GM12878 (cell line): ENCODE measurements around the gene ACSM4. TPM values are rescaled to one million over a fixed set of nuclear protein-coding genes. Genes with fewer than 3 reads are reported as not detected.

ENCODE experiments used
- ATAC-seq: fragments of 200-7000 bp; cut with Tn5 transposase; 3 replicates; pipeline ENCODE4 v1.9.1; 2020; ENCODE audit warnings: mild to moderate bottlenecking, moderate library complexity
- BruUV-seq: library from RNA; stranded (reverse); fragments of 400-500 nt; replicated peaks from 2 replicates; lab custom pipeline; 2021; lab: Mats Ljungman, UMichigan
- CTCF ChIA-PET: fragments of 300-600 bp; sonication (Branson Sonifier 250); formaldehyde crosslinking; extraction: SDS; loops from one replicate; lab custom pipeline; 2021; ENCODE audit warnings: inconsistent platforms; lab: Yijun Ruan, JAX
- POLR2A ChIA-PET: fragments of 350-600 bp; formaldehyde crosslinking; extraction: SDS; loops from one replicate; lab custom pipeline; 2021; ENCODE audit warnings: inconsistent platforms; lab: Charles Lee
- RAD21 ChIA-PET: fragments of 300-600 bp; sonication (Branson Sonifier 250); formaldehyde crosslinking; loops from one replicate; lab custom pipeline; 2023; ENCODE audit warnings: antibody characterized with exemption; ENCODE audit not compliant: unreplicated experiment; lab: Charles Lee
- SMC1A ChIA-PET: fragments of 300-600 bp; sonication (Branson Sonifier 250); formaldehyde crosslinking; loops from one replicate; lab custom pipeline; 2023; ENCODE audit not compliant: unreplicated experiment, uncharacterized antibody; lab: Charles Lee
- DNase-seq: peaks from one replicate; pipeline ENCODE4 v3.0.0-alpha.2; 2011; ENCODE audit warnings: low read depth, low spot score
- FAIRE-seq: peaks from 3 replicates; lab custom pipeline; 2011; peaks lifted over from hg19 to GRCh38; lab: Jason Lieb, UNC
- H2AFZ ChIP-seq: 2 replicates; pipeline ENCODE4 v1.6.0; 2011; ENCODE audit warnings: low read depth, low read length, control low read depth; ENCODE audit not compliant: control insufficient read depth
- H3K27ac ChIP-seq: 2 replicates; pipeline ENCODE4 v1.5.1; 2011; ENCODE audit warnings: control low read depth; ENCODE audit not compliant: control insufficient read depth, insufficient read depth
- H3K27me3 ChIP-seq, 2 experiments: replicated peaks in 1 of 2; 2 replicates each; pipeline versions ENCODE4 v1.6.0 to v1.6.1; 2011; ENCODE audit warnings: low read length in 1 of 2; ENCODE audit not compliant: control insufficient read depth in 2 of 2, insufficient read depth in 2 of 2
- H3K36me3 ChIP-seq, 2 experiments: 2 replicates each; pipeline ENCODE4 v1.5.1; 2011; ENCODE audit warnings: low read length in 1 of 2; ENCODE audit not compliant: control insufficient read depth in 2 of 2, insufficient read depth in 2 of 2
- H3K4me1 ChIP-seq: 2 replicates; pipeline ENCODE4 v1.6.1; 2011; ENCODE audit warnings: mild to moderate bottlenecking, low read length, moderate library complexity, mixed read lengths; ENCODE audit not compliant: control insufficient read depth, insufficient read depth
- H3K4me2 ChIP-seq: 2 replicates; pipeline ENCODE4 v1.6.0; 2011; ENCODE audit warnings: control low read depth; ENCODE audit not compliant: control insufficient read depth, insufficient read depth
- H3K4me3 ChIP-seq: fragments of 200-600 bp; sonication (generic); 2 replicates; pipeline ENCODE4 v1.5.1; 2016
- H3K79me2 ChIP-seq: 2 replicates; pipeline ENCODE4 v1.6.0; 2011; ENCODE audit warnings: low read length; ENCODE audit not compliant: control insufficient read depth, insufficient read depth
- H3K9ac ChIP-seq: 2 replicates; pipeline ENCODE4 v1.8.0; 2011; ENCODE audit warnings: low read length, control low read depth, mixed read lengths; ENCODE audit not compliant: control insufficient read depth, insufficient read depth
- H3K9me3 ChIP-seq: replicated peaks from 3 replicates; pipeline ENCODE4 v1.5.1; 2011; ENCODE audit warnings: mild to moderate bottlenecking, low read length; ENCODE audit not compliant: control insufficient read depth, insufficient read depth
- H4K20me1 ChIP-seq: 2 replicates; pipeline ENCODE4 v1.6.0; 2011; ENCODE audit not compliant: control insufficient read depth, insufficient read depth
- EZH2 ChIP-seq: IDR thresholded peaks from 2 replicates; pipeline ENCODE4 v1.6.1; 2012; ENCODE audit warnings: low read depth, mild to moderate bottlenecking, control low read depth, inconsistent platforms, low read length, borderline replicate concordance; ENCODE audit not compliant: control insufficient read depth
- FOXK2 ChIP-seq: fragments of 450-650 bp; IDR thresholded peaks from 2 replicates; pipeline ENCODE4 v1.6.1; 2017; ENCODE audit warnings: mild to moderate bottlenecking, moderate library complexity
- HDAC6 ChIP-seq: fragments of 200-600 bp; sonication (generic); IDR thresholded peaks from one replicate; pipeline ENCODE4 v1.8.0; 2017; ENCODE audit warnings: antibody characterized with exemption; ENCODE audit not compliant: unreplicated experiment
- NFYA ChIP-seq: IDR thresholded peaks from 2 replicates; pipeline ENCODE4 v1.6.1; 2011; ENCODE audit warnings: low read depth, mild to moderate bottlenecking, low read length, improper control_type of control experiment, borderline replicate concordance
- NFYB ChIP-seq: IDR thresholded peaks from 2 replicates; pipeline ENCODE4 v1.6.1; 2011; ENCODE audit warnings: low read depth, mild to moderate bottlenecking, low read length, improper control_type of control experiment, moderate library complexity; ENCODE audit not compliant: insufficient read depth
- NR2C1 ChIP-seq: fragments of 450-650 bp; IDR thresholded peaks from 2 replicates; pipeline ENCODE4 v1.6.1; 2017; ENCODE audit warnings: antibody characterized with exemption, mild to moderate bottlenecking, moderate library complexity
- NR2F1 ChIP-seq: fragments of 450-650 bp; conservative IDR thresholded peaks from 2 replicates; pipeline ENCODE4 v1.6.1; 2017; ENCODE audit warnings: mild to moderate bottlenecking
- RBBP5 ChIP-seq: fragments of 200-600 bp; sonication (generic); conservative IDR thresholded peaks from 2 replicates; pipeline ENCODE4 v1.6.1; 2016
- SUZ12 ChIP-seq: fragments of 200-600 bp; sonication (generic); IDR thresholded peaks from one replicate; pipeline ENCODE4 v1.6.1; 2018; ENCODE audit warnings: antibody characterized with exemption, mild to moderate bottlenecking; ENCODE audit not compliant: unreplicated experiment
- ZBTB11 ChIP-seq: fragments of 450-650 bp; formaldehyde crosslinking; IDR thresholded peaks from 2 replicates; pipeline ENCODE4 v1.5.0; 2022; ENCODE audit warnings: mild to moderate bottlenecking, missing genetic modification characterization
- WGBS: methylation state at CpG from one replicate; pipeline ENCODE4 v1.1.6; 2016; ENCODE audit warnings: low lambda C conversion rate; ENCODE audit not compliant: insufficient replicate concordance, insufficient coverage; ENCODE audit errors: missing lambda C conversion rate; 5-methylcytosine and 5-hydroxymethylcytosine counted together
- in situ Hi-C: fragments of 300-500 bp; cut with MboI; formaldehyde crosslinking; loops from 9 replicates; pipeline ENCODE4 v1.14.3; 2018; ENCODE audit warnings: mixed read lengths
- intact Hi-C: fragments of 100-400 bp; cut with micrococcal nuclease; formaldehyde crosslinking; loops from one replicate; pipeline ENCODE4 v1.14.2; 2022; ENCODE audit not compliant: unreplicated experiment
- polyA plus RNA-seq, 11 experiments: library from polyadenylated mRNA; depleted of rRNA in 4 of 11; unstranded in 6 of 11; stranded (reverse) in 5 of 11; fragments of >200 nt; fragmentation: Nextera tagmentation in 4 of 11; fragmentation: Illumina TruSeq in 1 of 11; extraction: Ambion mirVana in 4 of 11; extraction: Trizol in 1 of 11; gene quantifications; 1 replicate in 1 of 11; 2 replicates in 10 of 11; pipeline versions ENCODE4 v1.2.1 to v1.2.3, GENCODE V29; 2011 to 2016; ENCODE audit warnings: inconsistent platforms in 2 of 11, missing spikeins in 2 of 11, low read depth in 1 of 11
- total RNA-seq, 4 experiments: library from RNA; depleted of rRNA in 3 of 4; stranded (reverse); fragments of >200 nt in 3 of 4; fragmentation: Illumina TruSeq in 1 of 4; extraction: Trizol in 1 of 4; gene quantifications; 2 replicates each; pipeline versions ENCODE4 v1.2.1 to v1.2.3, GENCODE V29; 2013 to 2021

Gene ACSM4
- total and polyA plus RNA-seq, 10 of the 15 experiments (the other 5 are each of a cell fraction or from before 2014, with no cell fraction given) = not detected

GRCh38 chr12:7351177-7351576, 47.3 kb downstream of the ACSM4 start:
- 4% methylated on average over 2 of the region's 2 CpGs for WGBS
- no TSS peak for BruUV-seq
- Histone ChIP-seq H3K27me3 (no peaks in the 10 kb centered on the region), H3K79me2 (no peaks in the 10 kb centered on the region), H3K27ac (no peak overlapping the region), H3K36me3 (no peaks in the 10 kb centered on the region), H2AFZ (no peak overlapping the region), H3K9me3 (no peaks in the 10 kb centered on the region), H3K4me2 (no peak overlapping the region), H4K20me1 (no peaks in the 10 kb centered on the region), H3K4me1 (no peaks in the 10 kb centered on the region), H3K4me3 (no peak overlapping the region), H3K9ac (no peak overlapping the region)
- FAIRE-seq (no peak), ATAC-seq (no peak), DNase-seq (no peak)
- TF ChIP-seq NR2F1 (no peak), NFYA (no peak), NFYB (no peak)
- POLR2A ChIA-PET = no interaction called here
- in situ Hi-C loops (no loop called here), intact Hi-C loops (no loop called here)
- RAD21 ChIA-PET = no interaction called here
- SMC1A ChIA-PET = no interaction called here
- CTCF ChIA-PET = interaction anchor here (1.1 kb wide), 1 partner anchor 24 kb away, joined by 3 read pairs; no protein-coding TSS in a partner anchor

GRCh38 chr12:7352661-7353060, 48.8 kb downstream of the ACSM4 start:
- RAD21 ChIA-PET = no interaction called here
- no peaks in the 10 kb centered on the region for H3K4me1 ChIP-seq
- H3K27me3 ChIP-seq = no peaks in the 10 kb centered on the region
- intact Hi-C loops = no loop called here
- H3K27ac ChIP-seq = no peak overlapping the region
- H3K4me3 ChIP-seq = no peak overlapping the region
- in situ Hi-C loops = no loop called here
- BruUV-seq = no TSS peak
- FAIRE-seq (no peak), ATAC-seq (no peak), DNase-seq (no peak)
- H2AFZ ChIP-seq = no peak overlapping the region
- SMC1A ChIA-PET = no interaction called here
- no peaks in the 10 kb centered on the region for H3K36me3 ChIP-seq
- POLR2A ChIA-PET = no interaction called here
- no peaks in the 10 kb centered on the region for H4K20me1 ChIP-seq
- CTCF ChIA-PET = interaction anchor here (0.7 kb wide), 1 partner anchor 288 kb away, joined by 5 read pairs; no protein-coding TSS in a partner anchor
- no peaks in the 10 kb centered on the region for H3K79me2 ChIP-seq
- TF ChIP-seq RBBP5 (no peak), SUZ12 (no peak), NFYB (no peak), HDAC6 (no peak), NR2C1 (no peak), EZH2 (no peak), ZBTB11 (CRISPR knock-in tag) (no peak), FOXK2 (no peak)
- H3K9me3 ChIP-seq = no peaks in the 10 kb centered on the region
- H3K9ac ChIP-seq = no peak overlapping the region
- no peak overlapping the region for H3K4me2 ChIP-seq
